ENCODE measurements around the gene BAG2. TPM values are rescaled to one million over a fixed set of nuclear protein-coding genes. Genes with fewer than 3 reads are reported as not detected.
A peak's percentile ranks its signal among the peaks of the same experiment; 100 is the strongest.

The BAG2 gene
- polyA plus RNA-seq (0.89 to 1.6 TPM (median 1.1 TPM) in 3 replicates), polyA minus RNA-seq (0.10 to 1.2 TPM (median 0.36 TPM) in 3 replicates)
- polyA plus RNA-seq (2011; ENCODE audit: low read depth) = 0.41 TPM
- 0.82 and 1.6 TPM in 2 replicates for polyA plus RNA-seq (2011; cell fraction: cytosol; rRNA removed)
- polyA plus RNA-seq (2011; cell fraction: nucleus; rRNA removed) = 0.81 and 1.2 TPM in 2 replicates
- 0.35 and 1.2 TPM in 2 replicates for polyA plus RNA-seq (2012; ENCODE audit: low replicate concordance)
- 0.58 TPM for polyA minus RNA-seq (2011; cell fraction: cytosol; rRNA and poly(A)+ RNA removed)
- polyA minus RNA-seq (2011; cell fraction: nucleus; rRNA and poly(A)+ RNA removed) = 0.95 and 2.9 TPM in 2 replicates

DNA sequence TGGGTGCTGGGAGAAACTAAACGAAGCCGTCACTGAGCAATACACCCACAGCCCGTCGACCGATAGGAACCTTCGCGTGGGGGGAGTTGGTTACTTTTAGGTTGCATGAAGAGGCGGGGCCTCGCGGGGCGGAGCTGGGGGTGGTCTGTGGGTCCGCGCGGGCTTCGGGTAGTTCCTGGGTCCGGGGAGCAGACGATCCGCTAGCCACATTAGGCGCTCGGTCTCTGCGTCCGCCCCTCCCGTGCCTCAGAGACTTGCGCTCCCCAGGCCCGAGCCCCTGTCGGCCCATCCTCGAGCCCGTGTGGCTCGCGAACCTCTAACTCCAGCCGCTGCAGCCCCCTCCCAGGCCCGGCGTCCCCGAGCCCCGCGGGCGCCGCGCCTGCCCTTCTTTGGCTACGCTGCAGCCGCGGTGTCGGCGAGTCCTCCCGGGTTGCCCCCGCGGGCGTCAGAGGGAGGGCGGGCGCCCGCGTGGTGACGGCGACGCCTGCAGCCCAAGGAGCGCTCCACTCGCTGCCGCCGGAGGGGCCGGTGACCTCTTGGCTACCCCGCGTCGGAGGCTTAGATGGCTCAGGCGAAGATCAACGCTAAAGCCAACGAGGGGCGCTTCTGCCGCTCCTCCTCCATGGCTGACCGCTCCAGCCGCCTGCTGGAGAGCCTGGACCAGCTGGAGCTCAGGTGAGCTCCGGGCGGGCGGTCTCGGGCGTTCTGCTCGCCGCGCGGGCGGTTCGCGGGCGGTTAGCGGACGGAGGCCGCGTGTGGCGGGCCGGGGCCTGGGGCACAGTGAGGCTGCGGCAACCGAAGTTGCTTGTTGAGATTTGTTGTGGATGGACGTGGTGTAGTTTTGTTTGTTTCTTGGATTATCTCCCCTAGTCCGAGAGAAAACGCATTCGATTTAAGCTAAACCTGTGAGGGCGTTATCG lies at the start of gene BAG2:
Gene BAG2 (plus strand): TSS at position 191 of the 920 bp plus-strand sequence. CDS start 372 bp downstream, at position 563.
- H3K9me1 ChIP-seq (ENCODE audit: control insufficient read depth, extremely low read depth, insufficient read depth, low read length) = no peaks in the 10 kb centered on the region
- peak within 1 kb of the TSS; percentile 88 for H3K4me2 ChIP-seq (ENCODE audit: control insufficient read depth, extremely low read depth, insufficient read depth, low read depth, low read length)
- peak within 1 kb of the TSS; percentile 81 for H2AFZ ChIP-seq (ENCODE audit: control insufficient read depth, low read length)
- H3K9ac ChIP-seq (ENCODE audit: control insufficient read depth, extremely low read depth, insufficient read depth, low read length) = peak within 1 kb of the TSS; percentile 75
- H3K4me1 ChIP-seq (ENCODE audit: control insufficient read depth, extremely low read depth, insufficient read depth, low read length) = peaks cover 14% of the 10 kb centered on the region
- H3K9me3 ChIP-seq (ENCODE audit: control insufficient read depth, low read depth, low read length) = no peaks in the 10 kb centered on the region
- dilution Hi-C loops (cut with MboI; ENCODE audit: extremely low pct_ligation_motif_present, low sequenced_read_pairs) = no loop called here
- TF ChIP-seq, protein P1, sequence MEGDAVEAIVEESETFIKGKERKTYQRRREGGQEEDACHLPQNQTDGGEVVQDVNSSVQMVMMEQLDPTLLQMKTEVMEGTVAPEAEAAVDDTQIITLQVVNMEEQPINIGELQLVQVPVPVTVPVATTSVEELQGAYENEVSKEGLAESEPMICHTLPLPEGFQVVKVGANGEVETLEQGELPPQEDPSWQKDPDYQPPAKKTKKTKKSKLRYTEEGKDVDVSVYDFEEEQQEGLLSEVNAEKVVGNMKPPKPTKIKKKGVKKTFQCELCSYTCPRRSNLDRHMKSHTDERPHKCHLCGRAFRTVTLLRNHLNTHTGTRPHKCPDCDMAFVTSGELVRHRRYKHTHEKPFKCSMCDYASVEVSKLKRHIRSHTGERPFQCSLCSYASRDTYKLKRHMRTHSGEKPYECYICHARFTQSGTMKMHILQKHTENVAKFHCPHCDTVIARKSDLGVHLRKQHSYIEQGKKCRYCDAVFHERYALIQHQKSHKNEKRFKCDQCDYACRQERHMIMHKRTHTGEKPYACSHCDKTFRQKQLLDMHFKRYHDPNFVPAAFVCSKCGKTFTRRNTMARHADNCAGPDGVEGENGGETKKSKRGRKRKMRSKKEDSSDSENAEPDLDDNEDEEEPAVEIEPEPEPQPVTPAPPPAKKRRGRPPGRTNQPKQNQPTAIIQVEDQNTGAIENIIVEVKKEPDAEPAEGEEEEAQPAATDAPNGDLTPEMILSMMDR (optimal IDR thresholded peaks at IDR 0.05 in 1 of 3, IDR thresholded peaks at IDR 0.05 in 1 of 3, conservative IDR thresholded peaks at IDR 0.05 in 1 of 3; ENCODE audit: extremely low read depth in 1 of 3, insufficient read depth in 2 of 3, low read length in 3 of 3) = no peak
- no peak for TF ChIP-seq EZH2 (IDR thresholded peaks at IDR 0.05; ENCODE audit: low read length)
- H3K79me2 ChIP-seq (ENCODE audit: control insufficient read depth, insufficient read depth, low read length) = peaks cover 2% of the 10 kb centered on the region
- DNase-seq (ENCODE audit: low read depth, low spot score) = no peak
- FAIRE-seq = no peak
- peak within 1 kb of the TSS; percentile 64 for H3K27ac ChIP-seq (ENCODE audit: control insufficient read depth, insufficient read depth, low read length)
- peaks cover 1 to 3% of the 10 kb centered on the region in 2 experiments for H3K36me3 ChIP-seq (ENCODE audit: control insufficient read depth in 2 of 2, extremely low read depth in 1 of 2, insufficient read depth in 2 of 2, low read length in 2 of 2)
- H3K4me3 ChIP-seq (ENCODE audit: control insufficient read depth in 2 of 3, extremely low read depth in 1 of 3, insufficient read depth in 2 of 3, low read depth in 1 of 3, low read length in 3 of 3) = peak within 1 kb of the TSS; percentile 51 to 86 (median 74)
- H3K27me3 ChIP-seq (ENCODE audit: control insufficient read depth, extremely low read depth, insufficient read depth, low read length) = no peaks in the 10 kb centered on the region
- no peaks in the 10 kb centered on the region for H4K20me1 ChIP-seq (ENCODE audit: control insufficient read depth, extremely low read depth, insufficient read depth, low read length)

DNA sequence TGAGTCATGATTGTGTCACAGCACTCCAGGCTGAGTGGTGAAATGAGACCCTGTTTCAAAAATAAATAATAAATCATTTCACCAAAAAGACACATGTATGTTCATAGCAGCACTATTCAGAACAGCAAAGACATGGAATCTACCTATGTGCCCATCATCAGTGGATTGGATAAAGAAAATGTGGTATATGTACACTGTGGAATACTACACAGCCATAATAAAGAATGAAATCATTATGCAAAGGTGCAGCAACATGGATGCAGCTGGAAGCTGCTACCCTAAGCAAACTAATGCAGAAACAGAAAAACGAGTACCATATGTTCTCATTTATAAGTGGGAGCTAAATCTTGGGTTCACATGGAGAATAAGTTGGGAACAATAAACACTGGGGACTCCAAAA lies 49.0 kb upstream of the BAG2 start:
- no peak overlapping the region for H2AFZ ChIP-seq (ENCODE audit: control insufficient read depth, low read length)
- FAIRE-seq = no peak
- no peaks in the 10 kb centered on the region for H3K27me3 ChIP-seq (ENCODE audit: control insufficient read depth, extremely low read depth, insufficient read depth, low read length)
- no peak for TF ChIP-seq EZH2 (IDR thresholded peaks at IDR 0.05; ENCODE audit: low read length)
- TF ChIP-seq, protein P1 (optimal IDR thresholded peaks at IDR 0.05 in 1 of 3, IDR thresholded peaks at IDR 0.05 in 1 of 3, conservative IDR thresholded peaks at IDR 0.05 in 1 of 3; ENCODE audit: extremely low read depth in 1 of 3, insufficient read depth in 2 of 3, low read length in 3 of 3) = no peak
- no peak overlapping the region for H3K9ac ChIP-seq (ENCODE audit: control insufficient read depth, extremely low read depth, insufficient read depth, low read length)
- no peak overlapping the region for H3K4me2 ChIP-seq (ENCODE audit: control insufficient read depth, extremely low read depth, insufficient read depth, low read depth, low read length)
- H4K20me1 ChIP-seq (ENCODE audit: control insufficient read depth, extremely low read depth, insufficient read depth, low read length) = no peaks in the 10 kb centered on the region
- no peak for DNase-seq (ENCODE audit: low read depth, low spot score)
- peaks cover 19% of the 10 kb centered on the region for H3K79me2 ChIP-seq (ENCODE audit: control insufficient read depth, insufficient read depth, low read length)
- no peaks in the 10 kb centered on the region for H3K4me1 ChIP-seq (ENCODE audit: control insufficient read depth, extremely low read depth, insufficient read depth, low read length)
- no peaks in the 10 kb centered on the region for H3K9me3 ChIP-seq (ENCODE audit: control insufficient read depth, low read depth, low read length)
- dilution Hi-C loops (cut with MboI; ENCODE audit: extremely low pct_ligation_motif_present, low sequenced_read_pairs) = no loop called here
- H3K9me1 ChIP-seq (ENCODE audit: control insufficient read depth, extremely low read depth, insufficient read depth, low read length) = no peaks in the 10 kb centered on the region
- no peak overlapping the region for H3K27ac ChIP-seq (ENCODE audit: control insufficient read depth, insufficient read depth, low read length)
- H3K36me3 ChIP-seq (ENCODE audit: control insufficient read depth in 2 of 2, extremely low read depth in 1 of 2, insufficient read depth in 2 of 2, low read length in 2 of 2) = no peaks in the 10 kb centered on the region
- no peak overlapping the region for H3K4me3 ChIP-seq (ENCODE audit: control insufficient read depth in 2 of 3, extremely low read depth in 1 of 3, insufficient read depth in 2 of 3, low read depth in 1 of 3, low read length in 3 of 3)
